Loucy (cell line): Measurements from ENCODE around the gene UBASH3A.

Experiments
- EZH2phosphoT487 ChIP-seq: fragments of 200-600 bp; IDR thresholded peaks from 2 replicates; pipeline ENCODE4 v1.6.1; 2018; ENCODE audit warnings: antibody characterized with exemption, mild to moderate bottlenecking, moderate library complexity, borderline replicate concordance
- TF ChIP-seq, protein P1 (sequence below): fragments of 200-600 bp; sonication (generic); conservative IDR thresholded peaks from 2 replicates; pipeline ENCODE4 v1.5.1; 2014; ENCODE audit warnings: mild to moderate bottlenecking, antibody characterized with exemption, low read length

DNA sequence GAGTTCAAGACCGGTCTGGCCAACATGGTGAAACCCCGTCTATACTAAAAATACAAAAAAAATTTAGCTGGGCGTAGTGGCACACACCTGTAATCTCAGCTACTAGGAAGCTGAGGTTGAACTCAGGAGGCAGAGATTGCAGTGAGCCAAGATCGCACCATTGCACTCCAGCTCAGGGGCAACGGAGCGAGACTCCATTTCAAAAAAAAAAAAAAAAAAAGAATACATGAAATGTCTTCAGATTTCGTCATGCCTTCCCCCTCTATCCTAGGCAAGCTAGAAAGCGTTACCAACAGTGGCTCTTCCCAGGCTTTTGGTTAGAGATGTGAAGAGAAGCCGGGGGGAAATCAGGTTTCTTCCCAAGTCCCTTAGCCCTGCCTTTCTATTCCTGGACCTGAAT is 41.0 kb upstream of the UBASH3A start:
- TF ChIP-seq, protein P1, sequence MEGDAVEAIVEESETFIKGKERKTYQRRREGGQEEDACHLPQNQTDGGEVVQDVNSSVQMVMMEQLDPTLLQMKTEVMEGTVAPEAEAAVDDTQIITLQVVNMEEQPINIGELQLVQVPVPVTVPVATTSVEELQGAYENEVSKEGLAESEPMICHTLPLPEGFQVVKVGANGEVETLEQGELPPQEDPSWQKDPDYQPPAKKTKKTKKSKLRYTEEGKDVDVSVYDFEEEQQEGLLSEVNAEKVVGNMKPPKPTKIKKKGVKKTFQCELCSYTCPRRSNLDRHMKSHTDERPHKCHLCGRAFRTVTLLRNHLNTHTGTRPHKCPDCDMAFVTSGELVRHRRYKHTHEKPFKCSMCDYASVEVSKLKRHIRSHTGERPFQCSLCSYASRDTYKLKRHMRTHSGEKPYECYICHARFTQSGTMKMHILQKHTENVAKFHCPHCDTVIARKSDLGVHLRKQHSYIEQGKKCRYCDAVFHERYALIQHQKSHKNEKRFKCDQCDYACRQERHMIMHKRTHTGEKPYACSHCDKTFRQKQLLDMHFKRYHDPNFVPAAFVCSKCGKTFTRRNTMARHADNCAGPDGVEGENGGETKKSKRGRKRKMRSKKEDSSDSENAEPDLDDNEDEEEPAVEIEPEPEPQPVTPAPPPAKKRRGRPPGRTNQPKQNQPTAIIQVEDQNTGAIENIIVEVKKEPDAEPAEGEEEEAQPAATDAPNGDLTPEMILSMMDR: no peak
- TF ChIP-seq EZH2phosphoT487: no peak
